Measurements from ENCODE around the gene DNAJA2. TPM values are rescaled to one million over a fixed set of nuclear protein-coding genes. Genes with fewer than 3 reads are reported as not detected.

Gene DNAJA2
- total and polyA plus RNA-seq, 8 donors, result 13.0 to 26.6 (median 21.7) TPM

- Histone ChIP-seq H3K27me3 (no peaks in the 10 kb centered on the region), H3K4me3 (no peak overlapping the region), H3K4me1 (peaks cover 0 to 7% (median 0%) of the 10 kb centered on the region in 3 donors), H3K27ac (no peak overlapping the region), H3K9me3 (no peaks in the 10 kb centered on the region), H3K36me3 (peaks cover 0 to 83% (median 44%) of the 10 kb centered on the region in 3 donors)
- 87 to 89% methylated on average over 13 of the region's 13 CpGs for WGBS, 2 donors
- no peak for FAIRE-seq
- TF ChIP-seq CTCF (IDR thresholded peaks at IDR 0.05), result no peak
- intact Hi-C loops (cut with DNase I), result no loop called here
- no peak for DNase-seq
- no peak for ATAC-seq
Measured at GRCh38 chr16:46926470-46927225, 46.8 kb downstream of the DNAJA2 start.

- no peak for FAIRE-seq
- Histone ChIP-seq H3K4me1 (peaks cover 16 to 28% (median 21%) of the 10 kb centered on the region in 3 donors), H3K36me3 (peaks cover 0 to 71% (median 41%) of the 10 kb centered on the region in 3 donors), H3K4me3 (no peak overlapping the region), H3K27me3 (no peaks in the 10 kb centered on the region), H3K27ac (no peak overlapping the region), H3K9me3 (no peaks in the 10 kb centered on the region)
- ATAC-seq, result no peak
- DNase-seq, result no peak
- 77 to 79% methylated on average over 6 of the region's 6 CpGs for WGBS, 2 donors
- intact Hi-C loops (cut with DNase I), result no loop called here
- TF ChIP-seq CTCF (IDR thresholded peaks at IDR 0.05), result no peak
Measured at GRCh38 chr16:46924402-46924801, 49.1 kb downstream of the DNAJA2 start.

- Histone ChIP-seq H3K36me3 (peaks cover 0 to 64% (median 34%) of the 10 kb centered on the region in 3 donors), H3K9me3 (no peaks in the 10 kb centered on the region), H3K4me1 (peaks cover 22 to 30% (median 27%) of the 10 kb centered on the region in 3 donors), H3K27ac (no peak overlapping the region), H3K27me3 (no peaks in the 10 kb centered on the region), H3K4me3 (no peak overlapping the region)
- intact Hi-C loops (cut with DNase I), result no loop called here
- TF ChIP-seq CTCF (IDR thresholded peaks at IDR 0.05), result no peak
- no peak for DNase-seq
- no peak for FAIRE-seq
- 74 to 75% methylated on average over 19 of the region's 19 CpGs for WGBS, 2 donors
- no peak for ATAC-seq
Measured at GRCh38 chr16:46923513-46924295, 49.8 kb downstream of the DNAJA2 start.

GRCh38 chr16:46922239-46922638 lies 51.2 kb downstream of the DNAJA2 start:
- no peak for ATAC-seq
- Histone ChIP-seq H3K27ac (no peak overlapping the region), H3K36me3 (peaks cover 0 to 54% (median 21%) of the 10 kb centered on the region in 3 donors), H3K4me1 (peaks cover 28 to 37% (median 36%) of the 10 kb centered on the region in 3 donors), H3K4me3 (no peak overlapping the region), H3K27me3 (no peaks in the 10 kb centered on the region), H3K9me3 (no peaks in the 10 kb centered on the region)
- intact Hi-C loops (cut with DNase I), result no loop called here
- no peak for TF ChIP-seq CTCF (IDR thresholded peaks at IDR 0.05)
- DNase-seq, result peak in 2 of 6 donors; percentile 42 to 64
- FAIRE-seq, result no peak
- WGBS, 2 donors, result 71 to 74% methylated on average over 10 of the region's 10 CpGs

All from pancreas (tissue), 10 donors.